GM12801 (cell line): ENCODE measurements around the gene MYOM3.

Experiments used
- CTCF ChIP-seq: IDR thresholded peaks from one replicate; pipeline ENCODE4 v1.5.1; 2011; ENCODE audit warnings: control low read depth; ENCODE audit not compliant: insufficient read length; ENCODE audit errors: extremely low read depth

MYOM3 gene

GRCh38 chr1:24085546-24085945, 26.4 kb downstream of the MYOM3 start:
- TF ChIP-seq CTCF, result no peak

- TF ChIP-seq CTCF, result no peak
Measured at GRCh38 chr1:24085007-24085406, 26.9 kb downstream of the MYOM3 start.

- no peak for TF ChIP-seq CTCF
Measured at GRCh38 chr1:24084050-24084449, 27.9 kb downstream of the MYOM3 start.

GRCh38 chr1:24082372-24082771, 29.6 kb downstream of the MYOM3 start:
- no peak for TF ChIP-seq CTCF

GRCh38 chr1:24081190-24081589, 30.7 kb downstream of the MYOM3 start:
- TF ChIP-seq CTCF, result no peak

- TF ChIP-seq CTCF, result no peak
Measured at GRCh38 chr1:24080131-24080530, 31.8 kb downstream of the MYOM3 start.

- TF ChIP-seq CTCF, result no peak
Measured at GRCh38 chr1:24077278-24077978, 34.5 kb downstream of the MYOM3 start.
